ENCODE results near the gene TAOK1. TPM values are rescaled to one million over a fixed set of nuclear protein-coding genes. Genes with fewer than 3 reads are reported as not detected.

Gene TAOK1
- total RNA-seq, 4 donors from 2014 or later = 24.6 to 102 (median 64.9) TPM

DNA sequence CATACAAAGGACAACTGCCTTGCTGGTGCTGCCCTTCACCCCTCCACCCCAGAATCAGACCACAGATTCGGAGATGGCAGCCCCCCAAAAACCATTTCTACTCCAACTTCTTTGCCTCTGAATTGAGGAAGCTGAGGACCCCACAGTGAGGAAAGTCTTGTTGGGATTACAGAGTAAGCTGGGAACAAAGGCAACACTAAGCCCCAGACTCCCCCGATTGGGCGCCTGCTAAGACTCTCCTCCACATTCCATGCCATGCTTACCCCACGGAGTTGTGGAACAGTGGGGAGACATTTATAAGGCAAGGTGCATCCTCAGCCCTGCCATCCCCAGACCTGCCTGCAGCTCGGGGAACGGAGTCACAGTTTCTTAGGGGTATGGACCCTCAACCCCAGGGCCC, 197.4 kb downstream of the TAOK1 start:
- Histone ChIP-seq H3K36me3 (no peaks in the 10 kb centered on the region), H3K27me3 (no peaks in the 10 kb centered on the region), H3K9me3 (no peaks in the 10 kb centered on the region), H3K4me3 (no peak overlapping the region), H3K4me1 (peaks cover 0 to 21% of the 10 kb centered on the region in 2 donors), H3K27ac (peak overlapping the region; percentile 71 to 89)
- TF ChIP-seq POLR2A (IDR thresholded peaks at IDR 0.05) (no peak), CTCF (IDR thresholded peaks at IDR 0.05) (no peak)
- no peak for DNase-seq
- intact Hi-C loops (cut with DNase I; ENCODE audit: low total_unique reads) = no loop called here

GRCh38 chr17:29588017-29588561, 197.9 kb downstream of the TAOK1 start:
- no peak for TF ChIP-seq CTCF (IDR thresholded peaks at IDR 0.05)
- TF ChIP-seq POLR2A (IDR thresholded peaks at IDR 0.05) = no peak
- H3K27ac ChIP-seq = peak overlapping the region; percentile 71 to 89
- DNase-seq = no peak
- H3K9me3 ChIP-seq = no peaks in the 10 kb centered on the region
- H3K36me3 ChIP-seq = no peaks in the 10 kb centered on the region
- peak overlapping the region; percentile 40 to 60 for H3K4me3 ChIP-seq
- intact Hi-C loops (cut with DNase I; ENCODE audit: low total_unique reads) = no loop called here
- H3K4me1 ChIP-seq = peaks cover 0 to 23% of the 10 kb centered on the region in 2 donors
- no peaks in the 10 kb centered on the region for H3K27me3 ChIP-seq

GRCh38 chr17:29588562-29589411, 198.6 kb downstream of the TAOK1 start:
- Histone ChIP-seq H3K4me3 (peak overlapping the region; percentile 40 to 60), H3K36me3 (no peaks in the 10 kb centered on the region), H3K27me3 (no peaks in the 10 kb centered on the region), H3K4me1 (peaks cover 0 to 24% of the 10 kb centered on the region in 2 donors), H3K9me3 (no peaks in the 10 kb centered on the region), H3K27ac (peak overlapping the region; percentile 71 to 89)
- DNase-seq = peak; percentile 37 to 38
- intact Hi-C loops (cut with DNase I; ENCODE audit: low total_unique reads) = no loop called here
- no peak for TF ChIP-seq CTCF (IDR thresholded peaks at IDR 0.05)
- no peak for TF ChIP-seq POLR2A (IDR thresholded peaks at IDR 0.05)

DNA sequence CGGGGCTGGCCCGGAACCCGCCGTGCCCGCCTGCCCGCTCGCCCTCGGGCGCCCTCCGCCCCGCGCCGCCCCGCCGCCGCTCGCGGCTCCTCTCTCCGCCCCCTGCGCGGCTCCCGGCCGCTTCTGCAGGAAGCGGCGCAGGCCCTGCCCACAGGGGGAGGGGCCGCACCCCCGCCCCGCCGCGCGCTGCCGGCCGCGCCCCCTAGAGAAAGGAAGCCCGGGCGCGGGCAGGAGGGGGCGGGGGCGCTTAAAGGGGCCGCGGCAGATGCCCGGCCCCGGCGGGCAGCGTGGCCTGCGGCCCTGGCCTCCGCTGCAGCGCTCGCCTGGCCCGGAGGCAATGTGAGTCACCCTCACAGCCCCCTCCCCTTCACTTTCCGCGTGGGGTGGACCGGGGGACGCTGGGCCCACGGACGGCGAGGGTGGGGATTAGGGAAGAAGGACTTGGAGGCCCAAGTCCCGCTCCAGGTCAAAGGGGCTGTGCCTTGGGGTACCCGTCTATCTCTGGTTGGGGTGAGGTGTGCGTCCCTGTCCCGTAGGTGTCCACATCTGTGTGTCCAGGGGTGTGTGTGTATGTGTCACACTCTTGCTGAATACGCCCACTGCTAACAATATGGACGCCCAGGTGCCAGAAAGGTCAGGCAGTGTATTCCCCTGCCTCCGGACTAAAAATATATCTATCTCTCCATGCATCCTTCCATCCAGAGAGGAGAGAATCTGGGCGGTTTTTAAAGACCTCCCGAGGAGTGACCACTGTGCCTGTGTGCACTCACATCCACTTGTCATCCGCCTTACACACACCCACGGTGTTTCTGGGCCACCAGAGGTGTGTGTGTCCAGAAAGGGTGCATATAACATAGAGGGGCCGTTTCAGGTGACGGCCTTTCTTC, 199.6 kb downstream of the TAOK1 start, which contains the start of gene GIT1:
GIT1 (minus strand) TSS at position 125 of the 887 bp plus-strand sequence. CDS start 270 bp downstream, outside the sequence.
- Histone ChIP-seq H3K9me3 (no peaks in the 10 kb centered on the region), H3K4me1 (peaks cover 0 to 29% of the 10 kb centered on the region in 2 donors), H3K27me3 (no peaks in the 10 kb centered on the region), H3K4me3 (peak within 1 kb of the TSS; percentile 40 to 60), H3K36me3 (no peaks in the 10 kb centered on the region), H3K27ac (peak within 1 kb of the TSS; percentile 84 to 89)
- intact Hi-C loops (cut with DNase I; ENCODE audit: low total_unique reads) = no loop called here
- TF ChIP-seq CTCF (IDR thresholded peaks at IDR 0.05) (peak in 3 of 4 experiments; percentile 12 to 40 (median 29)), POLR2A (IDR thresholded peaks at IDR 0.05) (peak; percentile 77 to 92)
- DNase-seq = peak; percentile 81 to 86

All from uterus (tissue), 4 donors.